Smooth muscle cell (in vitro differentiated cells): ENCODE measurements around the gene AFP. TPM values are rescaled to one million over a fixed set of nuclear protein-coding genes. Genes with fewer than 3 reads are reported as not detected.
A peak's percentile ranks its signal among the peaks of the same experiment; 100 is the strongest.

Source experiments
- DNase-seq: peaks from one replicate; lab custom pipeline; 2025; ENCODE audit not compliant: unreplicated experiment; lab: John Stamatoyannopoulos, UW
- H2AFZ ChIP-seq: fragments of 200-600 bp; sonication (generic); 2 replicates; pipeline ENCODE4 v1.6.0; 2016; ENCODE audit warnings: antibody characterized with exemption, low read depth, mild to moderate bottlenecking
- H3F3A ChIP-seq: fragments of 200-600 bp; sonication (generic); 2 replicates; pipeline ENCODE4 v1.6.0; 2017; ENCODE audit warnings: antibody characterized with exemption, low read depth
- H3K27ac ChIP-seq: fragments of 200-600 bp; sonication (generic); 2 replicates; pipeline ENCODE4 v1.5.1; 2016; ENCODE audit warnings: low read depth, mild to moderate bottlenecking
- H3K27me3 ChIP-seq: fragments of 200-600 bp; sonication (generic); 2 replicates; pipeline ENCODE4 v1.6.1; 2016; ENCODE audit warnings: low read depth, mild to moderate bottlenecking
- H3K36me3 ChIP-seq: fragments of 200-600 bp; sonication (generic); 2 replicates; pipeline ENCODE4 v1.5.1; 2016; ENCODE audit warnings: low read depth
- H3K4me1 ChIP-seq: fragments of 200-600 bp; sonication (generic); 2 replicates; pipeline ENCODE4 v1.5.1; 2016; ENCODE audit warnings: low read depth
- H3K4me2 ChIP-seq: fragments of 200-600 bp; sonication (generic); 2 replicates; pipeline ENCODE4 v1.6.0; 2016; ENCODE audit warnings: mild to moderate bottlenecking
- H3K4me3 ChIP-seq: fragments of 200-600 bp; sonication (generic); 2 replicates; pipeline ENCODE4 v1.5.1; 2016; ENCODE audit warnings: mild to moderate bottlenecking
- H3K79me2 ChIP-seq: fragments of 200-600 bp; sonication (generic); 2 replicates; pipeline ENCODE4 v1.6.0; 2016; ENCODE audit warnings: low read depth, mild to moderate bottlenecking
- H3K9ac ChIP-seq: fragments of 200-600 bp; sonication (generic); 2 replicates; pipeline ENCODE4 v1.6.0; 2016; ENCODE audit warnings: low read depth
- H3K9me3 ChIP-seq: fragments of 200-600 bp; sonication (generic); replicated peaks from 2 replicates; pipeline ENCODE4 v1.5.1; 2016; ENCODE audit warnings: low read depth
- H4K20me1 ChIP-seq: fragments of 200-600 bp; sonication (generic); 2 replicates; pipeline ENCODE4 v1.6.0; 2016; ENCODE audit warnings: low read depth
- WGBS: methylation state at CpG from one replicate; pipeline ENCODE4 v1.1.7; 2016; ENCODE audit warnings: low lambda C conversion rate; 5-methylcytosine and 5-hydroxymethylcytosine counted together
- polyA plus RNA-seq: library from polyadenylated mRNA; unstranded; fragments of >200 nt; fragmentation: Nextera tagmentation; extraction: Ambion mirVana; gene quantifications from 2 replicates; pipeline ENCODE4 v1.2.1, GENCODE V29; 2016
- total RNA-seq: library from RNA; depleted of rRNA; stranded (reverse); fragments of >200 nt; gene quantifications from 2 replicates; pipeline ENCODE4 v1.2.3, GENCODE V29; 2014
- TF ChIP-seq, protein P1 (sequence below): fragments of 200-600 bp; sonication (generic); IDR thresholded peaks from 2 replicates; pipeline ENCODE4 v1.5.1; 2017; ENCODE audit warnings: borderline replicate concordance, mild to moderate bottlenecking, antibody characterized with exemption; ENCODE audit not compliant: insufficient read depth, poor library complexity, severe bottlenecking

Gene AFP
- total and polyA plus RNA-seq, 2 experiments from 2014 or later: 5.0 to 6.0 TPM

DNA sequence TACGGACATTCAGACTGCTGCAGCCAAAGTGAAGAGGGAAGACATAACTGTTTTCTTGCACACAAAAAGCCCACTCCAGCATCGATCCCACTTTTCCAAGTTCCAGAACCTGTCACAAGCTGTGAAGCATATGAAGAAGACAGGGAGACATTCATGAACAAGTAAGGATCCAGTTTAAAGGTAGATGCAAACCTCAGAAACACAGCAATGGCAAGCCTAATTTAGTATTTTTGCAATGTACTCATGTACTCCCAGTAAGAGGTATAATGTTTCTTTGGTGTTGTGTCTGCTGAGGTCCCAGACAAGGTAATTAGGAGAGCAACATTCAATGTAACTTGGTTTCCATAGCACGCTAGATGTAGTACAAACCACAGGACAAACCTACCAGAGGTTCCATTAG is 4.6 kb downstream of the AFP start:
- WGBS: 95% methylated on average over 3 of the region's 3 CpGs
- Histone ChIP-seq H3K4me1 (no peaks in the 10 kb centered on the region), H3K9ac (no peak overlapping the region), H2AFZ (no peak overlapping the region), H4K20me1 (no peaks in the 10 kb centered on the region), H3F3A (no peaks in the 10 kb centered on the region), H3K4me3 (peak overlapping the region; percentile 40), H3K79me2 (no peaks in the 10 kb centered on the region), H3K27ac (no peak overlapping the region), H3K36me3 (no peaks in the 10 kb centered on the region), H3K4me2 (no peak overlapping the region), H3K9me3 (no peaks in the 10 kb centered on the region), H3K27me3 (no peaks in the 10 kb centered on the region)
- no peak for DNase-seq
- TF ChIP-seq, protein P1, sequence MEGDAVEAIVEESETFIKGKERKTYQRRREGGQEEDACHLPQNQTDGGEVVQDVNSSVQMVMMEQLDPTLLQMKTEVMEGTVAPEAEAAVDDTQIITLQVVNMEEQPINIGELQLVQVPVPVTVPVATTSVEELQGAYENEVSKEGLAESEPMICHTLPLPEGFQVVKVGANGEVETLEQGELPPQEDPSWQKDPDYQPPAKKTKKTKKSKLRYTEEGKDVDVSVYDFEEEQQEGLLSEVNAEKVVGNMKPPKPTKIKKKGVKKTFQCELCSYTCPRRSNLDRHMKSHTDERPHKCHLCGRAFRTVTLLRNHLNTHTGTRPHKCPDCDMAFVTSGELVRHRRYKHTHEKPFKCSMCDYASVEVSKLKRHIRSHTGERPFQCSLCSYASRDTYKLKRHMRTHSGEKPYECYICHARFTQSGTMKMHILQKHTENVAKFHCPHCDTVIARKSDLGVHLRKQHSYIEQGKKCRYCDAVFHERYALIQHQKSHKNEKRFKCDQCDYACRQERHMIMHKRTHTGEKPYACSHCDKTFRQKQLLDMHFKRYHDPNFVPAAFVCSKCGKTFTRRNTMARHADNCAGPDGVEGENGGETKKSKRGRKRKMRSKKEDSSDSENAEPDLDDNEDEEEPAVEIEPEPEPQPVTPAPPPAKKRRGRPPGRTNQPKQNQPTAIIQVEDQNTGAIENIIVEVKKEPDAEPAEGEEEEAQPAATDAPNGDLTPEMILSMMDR: no peak

DNA sequence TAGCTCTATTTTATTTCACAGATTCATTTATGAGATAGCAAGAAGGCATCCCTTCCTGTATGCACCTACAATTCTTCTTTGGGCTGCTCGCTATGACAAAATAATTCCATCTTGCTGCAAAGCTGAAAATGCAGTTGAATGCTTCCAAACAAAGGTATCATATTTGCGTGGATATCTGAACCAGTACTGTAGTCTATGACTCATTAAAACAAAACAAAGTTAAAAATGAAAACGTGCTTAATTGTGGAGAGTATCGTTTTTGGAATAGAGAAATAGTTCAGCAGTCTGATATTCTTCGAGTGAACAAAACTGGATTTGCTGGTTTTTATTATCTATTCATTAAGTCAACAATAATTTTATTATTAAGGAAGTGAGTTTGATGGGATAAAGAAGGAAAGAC is 6.3 kb downstream of the AFP start:
- Histone ChIP-seq H3K27ac (no peak overlapping the region), H3K4me2 (no peak overlapping the region), H3F3A (no peaks in the 10 kb centered on the region), H2AFZ (no peak overlapping the region), H3K4me3 (no peak overlapping the region), H3K4me1 (no peaks in the 10 kb centered on the region), H3K27me3 (no peaks in the 10 kb centered on the region), H3K36me3 (no peaks in the 10 kb centered on the region), H3K79me2 (no peaks in the 10 kb centered on the region), H4K20me1 (no peaks in the 10 kb centered on the region), H3K9ac (no peak overlapping the region), H3K9me3 (no peaks in the 10 kb centered on the region)
- WGBS: 89% methylated on average over 5 of the region's 5 CpGs
- no peak for DNase-seq
- TF ChIP-seq, protein P1: no peak

DNA sequence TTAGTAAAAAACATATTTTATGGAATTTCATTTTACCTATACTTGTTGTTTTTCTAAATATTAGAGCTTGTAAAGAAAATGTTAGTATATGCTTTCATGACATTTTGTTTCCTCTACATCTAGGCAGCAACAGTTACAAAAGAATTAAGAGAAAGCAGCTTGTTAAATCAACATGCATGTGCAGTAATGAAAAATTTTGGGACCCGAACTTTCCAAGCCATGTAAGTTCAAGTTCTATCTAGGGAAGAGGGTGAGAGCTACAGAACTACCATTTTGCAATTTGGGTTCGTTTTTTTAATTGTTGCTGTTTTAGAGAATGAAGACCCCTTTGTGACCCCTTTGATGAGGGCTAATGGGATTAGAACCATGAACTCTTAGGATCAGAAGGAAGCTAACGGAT is 7.2 kb downstream of the AFP start:
- Histone ChIP-seq H2AFZ (no peak overlapping the region), H3K9ac (no peak overlapping the region), H3K4me2 (no peak overlapping the region), H3K9me3 (no peaks in the 10 kb centered on the region), H4K20me1 (no peaks in the 10 kb centered on the region), H3K79me2 (no peaks in the 10 kb centered on the region), H3K27ac (no peak overlapping the region), H3K4me3 (no peak overlapping the region), H3F3A (no peaks in the 10 kb centered on the region), H3K4me1 (no peaks in the 10 kb centered on the region), H3K27me3 (no peaks in the 10 kb centered on the region), H3K36me3 (no peaks in the 10 kb centered on the region)
- TF ChIP-seq, protein P1: no peak
- no peak for DNase-seq
- 60% methylated on average over 3 of the region's 3 CpGs for WGBS
